ENCODE measurements around the gene MLLT1.

The MLLT1 gene

DNA sequence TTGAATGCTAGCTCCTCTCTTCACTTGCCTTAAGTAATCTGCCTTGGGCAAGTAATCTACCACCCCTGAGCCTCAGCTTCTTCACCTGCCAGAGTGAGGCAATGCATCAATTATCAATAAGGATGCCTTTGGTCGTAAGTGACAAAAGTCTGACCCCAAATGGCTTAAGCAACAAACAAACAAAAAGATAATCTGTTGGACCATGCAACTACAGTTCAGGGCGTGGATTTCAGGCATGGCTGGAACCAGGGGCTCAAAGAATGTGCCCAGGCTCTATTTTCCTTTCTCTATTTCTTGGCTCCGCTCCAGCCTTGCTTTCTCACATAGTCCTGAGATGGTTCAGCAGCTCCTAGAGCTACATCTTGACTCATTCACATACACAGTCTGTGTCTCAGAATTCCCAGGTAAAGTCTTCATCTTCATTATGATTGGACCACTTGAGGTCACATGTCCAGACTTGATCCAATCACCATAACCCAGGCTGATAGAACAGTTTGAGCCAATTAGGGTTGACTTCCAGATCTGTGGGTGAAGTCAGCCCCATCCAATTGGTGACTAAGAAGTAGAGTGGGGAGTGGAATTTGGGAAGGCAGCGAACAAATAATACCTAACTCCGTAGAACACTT lies 114.8 kb downstream of the MLLT1 start:
- no peak for ATAC-seq
- Mint-ChIP-seq H3K36me3 (no peaks in the 10 kb centered on the region), H3K27ac (no peak overlapping the region), H3K4me3 (no peak overlapping the region), H3K9me3 (no peaks in the 10 kb centered on the region), H3K4me1 (peaks cover 6% of the 10 kb centered on the region)
- no peak for DNase-seq (ENCODE audit: low spot score in 2 of 2)

- H3K4me3 Mint-ChIP-seq: no peak overlapping the region
- DNase-seq (ENCODE audit: low spot score in 2 of 2): peak in 1 of 2 donors; percentile 57
- no peaks in the 10 kb centered on the region for H3K36me3 Mint-ChIP-seq
- ATAC-seq: peak; percentile 60
- peaks cover 6% of the 10 kb centered on the region for H3K9me3 Mint-ChIP-seq
- H3K4me1 Mint-ChIP-seq: peaks cover 6% of the 10 kb centered on the region
- no peak overlapping the region for H3K27ac Mint-ChIP-seq
Measured at GRCh38 chr19:6161271-6161850, 118.4 kb downstream of the MLLT1 start.
